GM12874 (cell line): ENCODE measurements around the gene PPP3CA.

ENCODE experiments used
- TF ChIP-seq, protein P1 (sequence below): IDR thresholded peaks from 2 replicates; pipeline ENCODE4 v1.5.1; 2011; ENCODE audit warnings: low read depth, mild to moderate bottlenecking, control low read depth, low read length, moderate library complexity; ENCODE audit not compliant: insufficient read depth

Gene PPP3CA

DNA sequence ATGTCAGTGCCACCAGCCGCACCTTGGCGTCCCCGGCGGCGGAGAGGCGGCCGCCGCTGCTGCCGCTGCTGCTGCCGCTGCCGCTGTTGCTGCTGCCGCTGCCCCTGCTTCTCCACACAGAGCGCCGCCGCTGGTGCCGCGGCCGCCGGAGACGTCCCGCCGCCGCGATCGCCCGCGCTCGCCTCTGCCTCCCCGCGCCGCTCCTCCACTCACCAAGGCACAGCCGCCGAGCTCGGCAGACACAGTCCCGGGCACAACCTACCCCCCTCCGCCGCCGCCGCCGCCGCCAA, at the start of gene PPP3CA:
Gene PPP3CA, minus strand, starts transcription at position 260 of the 290 bp plus-strand sequence.
- TF ChIP-seq, protein P1, sequence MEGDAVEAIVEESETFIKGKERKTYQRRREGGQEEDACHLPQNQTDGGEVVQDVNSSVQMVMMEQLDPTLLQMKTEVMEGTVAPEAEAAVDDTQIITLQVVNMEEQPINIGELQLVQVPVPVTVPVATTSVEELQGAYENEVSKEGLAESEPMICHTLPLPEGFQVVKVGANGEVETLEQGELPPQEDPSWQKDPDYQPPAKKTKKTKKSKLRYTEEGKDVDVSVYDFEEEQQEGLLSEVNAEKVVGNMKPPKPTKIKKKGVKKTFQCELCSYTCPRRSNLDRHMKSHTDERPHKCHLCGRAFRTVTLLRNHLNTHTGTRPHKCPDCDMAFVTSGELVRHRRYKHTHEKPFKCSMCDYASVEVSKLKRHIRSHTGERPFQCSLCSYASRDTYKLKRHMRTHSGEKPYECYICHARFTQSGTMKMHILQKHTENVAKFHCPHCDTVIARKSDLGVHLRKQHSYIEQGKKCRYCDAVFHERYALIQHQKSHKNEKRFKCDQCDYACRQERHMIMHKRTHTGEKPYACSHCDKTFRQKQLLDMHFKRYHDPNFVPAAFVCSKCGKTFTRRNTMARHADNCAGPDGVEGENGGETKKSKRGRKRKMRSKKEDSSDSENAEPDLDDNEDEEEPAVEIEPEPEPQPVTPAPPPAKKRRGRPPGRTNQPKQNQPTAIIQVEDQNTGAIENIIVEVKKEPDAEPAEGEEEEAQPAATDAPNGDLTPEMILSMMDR = no peak

DNA sequence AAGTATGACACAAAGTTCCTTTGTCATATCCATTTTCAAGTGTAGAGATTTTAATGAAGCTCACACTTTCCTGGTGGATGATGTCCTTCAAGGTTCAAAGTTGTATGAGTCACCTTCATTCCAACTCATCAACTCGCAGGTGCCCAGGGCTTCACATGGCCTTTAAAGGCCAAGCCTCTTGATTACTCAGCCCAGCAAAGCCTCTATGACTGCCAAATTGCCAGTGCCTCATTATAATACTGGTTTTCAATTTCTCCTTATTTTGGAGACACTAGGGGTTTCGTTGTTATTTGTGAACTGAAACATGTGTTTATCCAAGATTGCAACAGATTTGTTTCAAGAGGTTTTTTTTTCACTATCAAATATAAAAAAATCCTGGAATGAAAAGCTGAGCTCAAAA, 45.9 kb upstream of the PPP3CA start:
- TF ChIP-seq, protein P1 = no peak

DNA sequence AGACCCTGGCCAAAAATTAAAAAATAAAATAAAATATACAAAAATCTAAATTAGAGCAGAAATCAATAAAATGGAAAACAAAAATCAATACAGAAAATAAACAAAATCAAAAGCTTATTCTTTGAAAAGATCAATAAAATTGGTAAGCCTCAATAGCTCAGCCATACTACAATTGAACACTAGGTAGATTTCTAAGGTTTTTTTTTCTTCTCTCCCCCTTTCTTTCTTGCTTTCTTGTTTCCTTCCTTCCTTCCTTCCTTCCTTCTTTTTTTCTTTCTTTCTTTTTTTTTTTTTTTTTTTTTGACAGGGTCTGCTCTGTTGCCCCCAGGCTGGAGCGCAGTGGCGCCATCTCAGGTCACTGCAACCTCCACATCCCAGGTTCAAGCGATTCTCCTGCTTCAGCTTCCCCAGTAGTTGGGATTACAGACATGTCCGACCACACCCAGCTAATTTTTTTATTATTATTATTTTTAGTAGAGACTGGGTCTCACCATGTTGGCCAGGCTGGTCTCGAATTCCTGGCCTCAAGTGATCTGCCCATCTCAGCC, 23.4 kb upstream of the PPP3CA start:
- TF ChIP-seq, protein P1 = no peak

DNA sequence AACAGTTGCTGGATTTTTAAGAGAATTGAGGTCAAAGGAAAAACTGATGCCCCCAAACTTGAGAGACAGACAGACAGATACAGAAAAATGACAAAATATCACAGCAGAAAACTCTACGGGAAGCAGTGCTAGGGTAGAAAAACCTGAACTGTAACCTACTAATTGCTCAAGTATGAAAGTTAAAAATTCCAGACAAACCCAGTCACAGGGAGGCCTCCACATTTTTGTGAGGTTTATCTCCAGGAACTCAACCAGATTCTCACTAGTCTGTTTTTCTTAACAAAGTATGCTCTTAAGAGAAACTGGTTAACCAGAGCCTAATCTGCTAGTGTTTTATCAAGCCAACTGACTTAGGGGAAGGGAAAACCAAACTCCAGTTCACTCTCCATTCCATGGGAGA, 19.9 kb upstream of the PPP3CA start:
- TF ChIP-seq, protein P1 = no peak

DNA sequence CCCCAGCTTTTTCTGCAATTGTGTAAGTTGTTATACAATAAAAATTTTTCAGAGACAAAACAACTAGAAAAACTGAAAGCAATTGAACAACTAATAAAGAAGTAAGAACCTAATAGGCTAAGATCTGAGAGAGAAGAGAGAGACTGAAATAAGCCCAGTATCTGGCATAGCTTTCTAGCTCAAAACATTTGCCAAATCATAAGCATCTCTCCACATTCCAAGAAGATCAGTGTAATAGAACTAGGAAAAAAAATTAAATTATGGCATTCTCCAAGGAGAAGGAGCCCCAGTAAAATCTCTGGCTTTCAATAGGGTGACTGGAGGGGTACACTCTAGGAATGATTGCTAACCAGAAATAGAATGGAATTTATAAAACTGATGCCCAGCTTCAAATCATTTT, 19.0 kb upstream of the PPP3CA start:
- TF ChIP-seq, protein P1 = no peak

DNA sequence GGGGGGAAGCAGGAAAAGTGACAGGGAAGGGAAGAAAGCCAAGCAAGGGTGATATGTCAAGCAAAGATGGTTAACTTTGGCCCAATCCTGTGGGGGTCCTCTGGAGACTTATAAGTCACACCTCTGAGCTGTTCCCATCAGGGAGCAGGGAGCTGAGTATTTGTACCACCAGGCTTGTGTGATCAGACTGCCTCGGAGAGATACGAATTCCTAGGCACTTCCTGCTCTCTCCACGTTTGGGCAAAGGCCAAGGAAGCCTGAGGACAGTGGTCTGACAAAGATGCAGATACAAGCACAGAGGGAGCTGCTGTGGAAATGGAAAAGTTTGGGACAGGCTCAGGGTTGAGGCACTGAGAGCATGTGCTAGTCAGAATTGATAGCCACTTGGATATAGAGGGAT, 10.4 kb upstream of the PPP3CA start:
- TF ChIP-seq, protein P1 = no peak

DNA sequence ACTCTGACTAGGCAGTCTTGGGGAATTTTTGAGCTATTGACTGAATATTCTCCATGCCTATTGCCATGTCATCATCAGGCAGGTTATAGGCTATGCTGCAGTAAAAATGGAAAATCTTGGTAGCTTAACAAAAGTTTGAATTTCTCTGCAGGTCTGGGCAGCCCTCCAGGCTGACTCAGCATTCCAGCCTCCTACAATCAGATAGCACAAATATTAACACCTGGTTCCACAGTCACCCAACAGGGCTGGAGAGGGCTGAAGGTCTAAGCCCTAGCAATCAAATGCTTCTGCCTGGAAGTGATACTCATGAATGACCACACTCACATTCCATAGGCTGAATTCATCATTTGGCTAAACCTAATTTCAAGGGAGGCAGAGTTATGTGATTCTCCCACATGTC, 9.6 kb upstream of the PPP3CA start:
- TF ChIP-seq, protein P1 = no peak
